Activated T-cell treated with anti-CD3 and anti-CD28 coated beads, Interleukin-2, amount 50 U/mL, for 24 hours (primary cell): ENCODE results near the gene RIN3.

Experiments used
- DNase-seq: peaks from one replicate; pipeline ENCODE4 v3.0.0-alpha.2; 2020
- H3K27ac Mint-ChIP-seq: 2 replicates; pipeline ENCODE4 v1.8.0; 2020; ENCODE audit warnings: mild to moderate bottlenecking, mixed read lengths
- H3K27me3 Mint-ChIP-seq: 2 replicates; pipeline ENCODE4 v1.8.0; 2020; ENCODE audit warnings: mixed read lengths
- H3K36me3 Mint-ChIP-seq: 2 replicates; pipeline ENCODE4 v1.8.0; 2020; ENCODE audit warnings: low read depth, mixed read lengths
- H3K4me1 Mint-ChIP-seq: 2 replicates; pipeline ENCODE4 v1.8.0; 2020; ENCODE audit warnings: low read depth, mixed read lengths
- H3K4me3 Mint-ChIP-seq: 2 replicates; pipeline ENCODE4 v1.8.0; 2020; ENCODE audit warnings: mild to moderate bottlenecking, moderate library complexity, mixed read lengths
- H3K9me3 Mint-ChIP-seq: 2 replicates; pipeline ENCODE4 v1.8.0; 2020; ENCODE audit warnings: mixed read lengths

Gene RIN3

GRCh38 chr14:92544051-92544720, 30.6 kb downstream of the RIN3 start:
- no peaks in the 10 kb centered on the region for H3K27me3 Mint-ChIP-seq
- no peak overlapping the region for H3K4me3 Mint-ChIP-seq
- DNase-seq, result peak; percentile 14
- peaks cover 48% of the 10 kb centered on the region for H3K4me1 Mint-ChIP-seq
- peaks cover 2% of the 10 kb centered on the region for H3K36me3 Mint-ChIP-seq
- no peak overlapping the region for H3K27ac Mint-ChIP-seq
- H3K9me3 Mint-ChIP-seq, result no peaks in the 10 kb centered on the region

GRCh38 chr14:92546347-92547053, 32.9 kb downstream of the RIN3 start:
- Mint-ChIP-seq H3K27me3 (no peaks in the 10 kb centered on the region), H3K27ac (no peak overlapping the region), H3K9me3 (no peaks in the 10 kb centered on the region), H3K36me3 (peaks cover 2% of the 10 kb centered on the region), H3K4me1 (peaks cover 43% of the 10 kb centered on the region), H3K4me3 (no peak overlapping the region)
- DNase-seq, result peak; percentile 36

GRCh38 chr14:92549105-92549858, 35.7 kb downstream of the RIN3 start:
- no peaks in the 10 kb centered on the region for H3K27me3 Mint-ChIP-seq
- H3K4me3 Mint-ChIP-seq, result no peak overlapping the region
- H3K9me3 Mint-ChIP-seq, result no peaks in the 10 kb centered on the region
- H3K27ac Mint-ChIP-seq, result no peak overlapping the region
- DNase-seq, result no peak
- peaks cover 2% of the 10 kb centered on the region for H3K36me3 Mint-ChIP-seq
- H3K4me1 Mint-ChIP-seq, result peaks cover 48% of the 10 kb centered on the region

GRCh38 chr14:92549859-92550230, 36.3 kb downstream of the RIN3 start:
- Mint-ChIP-seq H3K4me3 (no peak overlapping the region), H3K4me1 (peaks cover 48% of the 10 kb centered on the region), H3K27ac (no peak overlapping the region), H3K36me3 (peaks cover 2% of the 10 kb centered on the region), H3K9me3 (no peaks in the 10 kb centered on the region), H3K27me3 (no peaks in the 10 kb centered on the region)
- DNase-seq, result no peak

DNA sequence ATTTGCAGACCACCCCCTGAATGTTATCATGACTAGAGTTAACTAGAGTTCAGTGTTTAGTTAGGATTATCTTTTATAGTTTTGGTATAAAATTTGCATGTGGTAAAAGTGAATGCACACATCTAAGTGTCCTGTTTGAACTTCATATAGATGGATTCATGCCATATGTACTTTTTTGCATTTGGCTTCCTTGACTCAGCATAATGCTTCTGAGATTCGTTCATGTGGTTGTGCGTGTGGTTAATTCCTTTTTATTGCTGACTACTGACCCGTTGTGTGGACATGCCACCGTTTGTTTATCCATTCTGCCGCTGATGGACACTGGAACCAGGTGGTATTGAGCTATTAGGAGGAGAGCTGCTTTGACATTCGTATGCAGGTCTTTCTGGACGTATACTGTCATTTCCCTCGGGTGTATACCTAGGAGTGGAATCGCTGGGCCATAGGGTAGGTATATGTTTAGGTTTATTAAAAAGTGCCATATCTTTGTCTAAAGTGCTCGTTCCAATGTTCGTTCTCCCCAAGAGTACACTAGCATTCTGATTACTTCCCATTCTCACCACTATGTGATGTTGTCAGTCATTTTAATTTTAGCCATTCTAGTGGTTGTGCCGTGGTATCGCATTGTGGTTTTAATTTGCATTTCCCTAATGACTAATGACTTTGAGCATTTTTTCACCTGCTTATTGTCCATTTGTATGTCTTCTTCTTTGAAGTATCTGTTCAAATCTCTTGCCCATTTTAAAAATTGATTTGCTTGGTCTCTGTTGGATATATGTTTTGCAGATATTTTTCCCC, 37.7 kb downstream of the RIN3 start:
- Mint-ChIP-seq H3K4me3 (no peak overlapping the region), H3K36me3 (peaks cover 6% of the 10 kb centered on the region), H3K9me3 (no peaks in the 10 kb centered on the region), H3K27ac (no peak overlapping the region), H3K27me3 (no peaks in the 10 kb centered on the region), H3K4me1 (peaks cover 62% of the 10 kb centered on the region)
- DNase-seq, result no peak

DNA sequence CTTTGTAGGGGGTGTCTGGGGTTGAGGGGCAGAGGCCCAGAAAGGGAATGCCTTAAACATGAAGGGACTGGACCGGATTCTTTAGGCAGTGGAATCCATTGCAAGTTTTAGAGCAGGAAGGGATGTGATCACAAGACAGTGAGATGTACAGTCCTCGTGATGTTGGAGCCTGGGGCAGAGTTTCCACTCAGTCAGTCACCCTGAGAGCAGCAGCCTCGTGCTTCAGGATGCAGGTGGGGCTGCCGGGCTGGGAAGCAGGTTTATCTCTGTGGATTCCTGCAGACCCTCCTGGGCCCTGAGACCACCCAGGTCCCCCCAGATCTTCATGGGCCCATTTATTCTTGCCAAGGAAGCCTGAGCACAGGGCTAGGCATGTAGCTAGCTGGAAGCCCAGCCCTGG, 38.5 kb downstream of the RIN3 start:
- Mint-ChIP-seq H3K4me3 (no peak overlapping the region), H3K4me1 (peaks cover 68% of the 10 kb centered on the region)
- DNase-seq, result no peak

GRCh38 chr14:92553438-92553837, 39.9 kb downstream of the RIN3 start:
- DNase-seq, result no peak
- H3K27ac Mint-ChIP-seq, result no peak overlapping the region
- H3K9me3 Mint-ChIP-seq, result no peaks in the 10 kb centered on the region
- H3K4me3 Mint-ChIP-seq, result no peak overlapping the region
- peaks cover 24% of the 10 kb centered on the region for H3K36me3 Mint-ChIP-seq
- H3K27me3 Mint-ChIP-seq, result no peaks in the 10 kb centered on the region
- H3K4me1 Mint-ChIP-seq, result peaks cover 80% of the 10 kb centered on the region

More for the DNA sequence above, 38.5 kb downstream of the RIN3 start:
- H3K9me3 Mint-ChIP-seq, result no peaks in the 10 kb centered on the region
- peaks cover 11% of the 10 kb centered on the region for H3K36me3 Mint-ChIP-seq
- H3K27me3 Mint-ChIP-seq, result no peaks in the 10 kb centered on the region
- peak overlapping the region; percentile 61 for H3K27ac Mint-ChIP-seq

DNA sequence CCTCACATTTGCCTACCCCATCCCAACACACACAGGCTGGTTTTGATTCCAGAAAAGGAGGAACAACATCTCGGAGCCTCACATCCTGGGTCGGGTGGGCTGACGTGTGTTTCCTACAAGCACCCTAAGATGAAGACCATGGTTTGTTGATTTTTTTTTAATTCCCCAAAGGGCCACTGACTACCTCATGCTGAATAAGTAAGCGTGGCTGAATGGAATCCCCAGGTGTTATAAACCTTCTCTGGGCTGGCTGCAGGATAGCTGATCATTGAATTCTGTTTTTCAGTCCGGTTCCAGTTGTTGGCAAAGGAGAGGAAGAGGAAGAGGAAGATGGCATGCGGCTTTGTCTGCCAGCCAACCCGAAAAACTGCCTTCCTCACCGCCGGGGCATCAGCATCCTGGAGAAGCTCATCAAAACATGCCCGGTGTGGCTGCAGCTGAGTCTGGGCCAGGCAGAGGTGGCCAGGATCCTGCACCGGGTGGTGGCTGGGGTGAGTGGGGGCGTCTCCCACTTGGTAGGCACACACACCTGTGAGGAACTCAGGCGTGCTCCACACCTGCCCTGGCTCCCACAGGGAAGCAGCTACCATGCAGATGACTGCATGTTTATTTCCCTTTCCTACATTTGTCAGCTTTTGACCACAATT, 42.0 kb downstream of the RIN3 start:
- no peak for DNase-seq
- H3K27me3 Mint-ChIP-seq, result no peaks in the 10 kb centered on the region
- no peak overlapping the region for H3K4me3 Mint-ChIP-seq
- peaks cover 41% of the 10 kb centered on the region for H3K36me3 Mint-ChIP-seq
- H3K27ac Mint-ChIP-seq, result peak overlapping the region; percentile 95
- H3K4me1 Mint-ChIP-seq, result peaks cover 88% of the 10 kb centered on the region
- no peaks in the 10 kb centered on the region for H3K9me3 Mint-ChIP-seq

DNA sequence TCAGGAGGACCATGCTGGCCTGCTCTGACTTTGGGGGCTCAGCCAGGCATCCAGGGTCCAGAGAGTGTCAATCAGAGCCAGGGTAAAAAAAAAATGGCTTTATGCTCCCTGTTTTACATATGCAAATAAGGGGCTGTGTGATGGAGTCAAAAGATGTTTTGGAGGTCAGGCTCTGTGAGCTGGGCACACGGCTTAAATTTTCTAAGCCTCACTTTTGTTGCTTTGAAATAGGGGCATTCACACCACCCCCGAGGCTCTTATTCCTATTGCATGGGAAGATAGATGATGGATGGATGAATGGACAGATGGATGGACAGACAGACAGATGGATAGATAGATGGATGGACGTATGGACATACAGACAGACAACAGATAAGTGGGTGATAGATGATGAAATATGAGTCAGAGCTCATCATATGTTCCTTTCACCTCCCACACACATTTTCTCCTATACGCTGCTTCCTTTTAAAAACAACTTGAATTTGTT, 42.7 kb downstream of the RIN3 start:
- no peak for DNase-seq
- peak overlapping the region; percentile 24 for H3K4me3 Mint-ChIP-seq
- H3K9me3 Mint-ChIP-seq, result no peaks in the 10 kb centered on the region
- H3K27ac Mint-ChIP-seq, result peak overlapping the region; percentile 95
- H3K27me3 Mint-ChIP-seq, result no peaks in the 10 kb centered on the region
- peaks cover 44% of the 10 kb centered on the region for H3K36me3 Mint-ChIP-seq
- H3K4me1 Mint-ChIP-seq, result peaks cover 84% of the 10 kb centered on the region

DNA sequence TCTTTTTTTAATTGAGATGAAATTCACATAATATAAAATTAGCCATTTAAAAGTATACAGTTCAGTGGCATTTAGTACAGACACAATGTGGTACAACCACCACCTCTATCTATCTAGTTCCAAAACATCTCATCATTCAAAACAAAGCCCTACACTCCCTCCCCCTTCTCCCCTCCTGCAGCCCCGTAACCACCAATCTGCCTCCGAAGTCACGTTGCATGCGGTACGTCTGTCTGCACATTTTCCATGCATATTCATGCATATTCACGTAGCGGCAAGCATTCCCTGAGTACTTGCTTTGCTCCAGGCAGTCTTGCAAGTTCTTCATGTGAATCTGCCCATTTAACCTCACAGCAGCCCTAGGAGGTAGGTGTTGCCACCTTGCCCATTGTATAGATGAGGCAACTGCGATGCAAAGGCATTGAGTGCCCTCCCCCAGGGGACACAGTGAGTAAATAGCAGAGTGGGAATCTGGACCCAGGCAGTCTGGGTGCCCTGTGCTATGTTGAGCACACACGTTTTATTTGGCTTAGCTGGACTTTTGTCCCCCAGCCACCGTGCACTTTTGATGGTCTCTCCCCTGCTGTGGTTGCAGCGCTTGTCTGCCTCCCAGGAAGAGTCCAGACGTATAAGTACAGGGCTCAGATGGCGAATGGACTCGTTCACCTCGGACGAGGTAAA, 43.4 kb downstream of the RIN3 start:
- DNase-seq, result no peak
- Mint-ChIP-seq H3K4me1 (peaks cover 83% of the 10 kb centered on the region), H3K27ac (peak overlapping the region; percentile 95), H3K4me3 (peak overlapping the region; percentile 24), H3K36me3 (peaks cover 49% of the 10 kb centered on the region), H3K27me3 (no peaks in the 10 kb centered on the region), H3K9me3 (no peaks in the 10 kb centered on the region)

DNA sequence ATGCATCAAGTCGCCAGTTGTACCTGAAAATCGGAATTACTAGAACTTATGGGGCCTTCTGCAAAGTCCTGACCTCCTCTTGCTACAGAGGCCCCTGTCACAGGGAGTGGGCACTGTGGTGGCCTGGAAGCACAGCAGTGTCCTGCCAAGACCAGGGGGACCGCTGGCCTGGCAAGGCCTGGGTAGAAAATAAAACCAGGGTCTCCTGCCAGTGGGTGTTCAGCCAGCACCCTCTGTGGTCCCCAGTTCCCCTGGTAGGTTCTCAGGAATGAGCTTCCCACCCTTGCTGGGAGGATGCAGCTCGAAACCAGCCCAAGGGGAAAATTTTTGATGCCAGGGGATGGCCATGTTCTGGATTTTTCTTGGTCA, 43.9 kb downstream of the RIN3 start:
- peak overlapping the region; percentile 95 for H3K27ac Mint-ChIP-seq
- peaks cover 84% of the 10 kb centered on the region for H3K4me1 Mint-ChIP-seq
- no peak overlapping the region for H3K4me3 Mint-ChIP-seq
- no peak for DNase-seq
- H3K9me3 Mint-ChIP-seq, result no peaks in the 10 kb centered on the region
- no peaks in the 10 kb centered on the region for H3K27me3 Mint-ChIP-seq
- peaks cover 52% of the 10 kb centered on the region for H3K36me3 Mint-ChIP-seq

- Mint-ChIP-seq H3K27ac (peak overlapping the region; percentile 50), H3K4me1 (peaks cover 85% of the 10 kb centered on the region)
Observed at GRCh38 chr14:92558319-92558718, 44.7 kb downstream of the RIN3 start.

DNA sequence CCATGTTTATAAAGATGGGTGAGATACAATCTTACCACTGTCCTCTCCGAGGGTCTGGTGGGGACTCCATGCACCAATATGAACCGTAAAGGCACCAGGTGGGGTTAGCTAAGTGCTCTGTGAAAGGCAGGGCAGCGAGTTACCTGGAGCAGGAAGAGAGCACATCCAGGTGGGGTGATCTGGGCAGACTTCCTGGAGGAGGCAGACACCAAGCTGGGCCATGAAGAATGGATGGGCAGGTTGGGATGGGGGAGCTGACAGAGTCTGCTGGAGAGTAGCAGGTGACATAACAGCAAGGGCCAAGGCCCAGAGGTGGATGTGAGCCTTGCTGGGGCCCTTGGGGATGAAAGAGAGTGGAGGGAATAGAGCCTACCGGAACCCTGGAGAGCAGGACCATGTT, 45.9 kb downstream of the RIN3 start:
- peaks cover 61% of the 10 kb centered on the region for H3K36me3 Mint-ChIP-seq
- H3K4me1 Mint-ChIP-seq, result peaks cover 86% of the 10 kb centered on the region
- H3K27me3 Mint-ChIP-seq, result no peaks in the 10 kb centered on the region
- no peak overlapping the region for H3K4me3 Mint-ChIP-seq
- H3K9me3 Mint-ChIP-seq, result no peaks in the 10 kb centered on the region
- no peak for DNase-seq
- no peak overlapping the region for H3K27ac Mint-ChIP-seq

More at GRCh38 chr14:92558319-92558718, 44.7 kb downstream of the RIN3 start:
- H3K27me3 Mint-ChIP-seq, result no peaks in the 10 kb centered on the region
- H3K9me3 Mint-ChIP-seq, result no peaks in the 10 kb centered on the region
- peaks cover 52% of the 10 kb centered on the region for H3K36me3 Mint-ChIP-seq
- H3K4me3 Mint-ChIP-seq, result no peak overlapping the region
- DNase-seq, result no peak
